Liver (tissue), 9 donors: ENCODE data around the gene C11orf24. TPM values are rescaled to one million over a fixed set of nuclear protein-coding genes. Genes with fewer than 3 reads are reported as not detected.

Source experiments
- DNase-seq: peaks from one replicate; pipeline ENCODE4 v3.0.0-alpha.2; 2017; ENCODE audit warnings: low spot score
- H3K27ac ChIP-seq, 2 donors: one replicate each; pipeline ENCODE4 v1.7.0; 2013; ENCODE audit warnings: inconsistent platforms in 2 of 2, low read length in 2 of 2, control low read depth in 1 of 2, low read depth in 1 of 2, mild to moderate bottlenecking in 1 of 2
- H3K27me3 ChIP-seq, 4 donors: one replicate each; pipeline versions ENCODE4 v1.6.1 to v1.7.0; 2013; ENCODE audit warnings: low read length in 3 of 4, inconsistent platforms in 1 of 4, mild to moderate bottlenecking in 1 of 4, moderate library complexity in 1 of 4; ENCODE audit not compliant: control insufficient read depth in 4 of 4, insufficient read depth in 4 of 4
- H3K36me3 ChIP-seq, 4 donors: one replicate each; pipeline versions ENCODE4 v1.6.1 to v1.7.0; 2013; ENCODE audit warnings: low read length in 3 of 4, mild to moderate bottlenecking in 3 of 4, low read depth in 1 of 4, moderate library complexity in 1 of 4; ENCODE audit not compliant: control insufficient read depth in 4 of 4, insufficient read depth in 3 of 4
- H3K4me1 ChIP-seq, 4 donors: one replicate each; pipeline versions ENCODE4 v1.6.1 to v1.7.0; 2013; ENCODE audit warnings: low read length in 3 of 4, mild to moderate bottlenecking in 3 of 4, moderate library complexity in 1 of 4; ENCODE audit not compliant: control insufficient read depth in 4 of 4, insufficient read depth in 4 of 4
- H3K4me3 ChIP-seq, 3 donors: one replicate each; pipeline versions ENCODE4 v1.6.1 to v1.7.0; 2013; ENCODE audit warnings: low read length in 3 of 3, control low read depth in 1 of 3, low read depth in 1 of 3, mild to moderate bottlenecking in 1 of 3
- H3K9ac ChIP-seq, 2 donors: one replicate each; pipeline ENCODE4 v1.7.0; 2013; ENCODE audit warnings: low read length in 2 of 2, mild to moderate bottlenecking in 2 of 2, moderate library complexity in 2 of 2, control low read depth in 1 of 2, low read depth in 1 of 2
- H3K9me3 ChIP-seq, 4 donors: one replicate each; pipeline versions ENCODE4 v1.6.1 to v1.7.0; 2013; ENCODE audit warnings: low read length in 3 of 4; ENCODE audit not compliant: control insufficient read depth in 4 of 4
- EGR1 ChIP-seq, 2 donors: IDR thresholded peaks; 2 replicates each; pipeline ENCODE4 v1.6.1; 2016 to 2018; ENCODE audit warnings: antibody characterized with exemption in 2 of 2, low read depth in 2 of 2
- FOXA2 ChIP-seq: IDR thresholded peaks from 2 replicates; pipeline ENCODE4 v1.6.1; 2016; ENCODE audit warnings: antibody characterized with exemption
- GABPA ChIP-seq, 2 donors: IDR thresholded peaks in 1 of 2; conservative IDR thresholded peaks in 1 of 2; 2 replicates each; pipeline ENCODE4 v1.6.1; 2016; ENCODE audit warnings: antibody characterized with exemption in 2 of 2, mild to moderate bottlenecking in 1 of 2, moderate library complexity in 1 of 2
- NR2F2 ChIP-seq: IDR thresholded peaks from 2 replicates; pipeline ENCODE4 v1.6.1; 2016; ENCODE audit warnings: antibody characterized with exemption
- RAD21 ChIP-seq, 2 donors: IDR thresholded peaks; 2 replicates each; pipeline ENCODE4 v1.6.1; 2016; ENCODE audit warnings: antibody characterized with exemption in 2 of 2, mild to moderate bottlenecking in 2 of 2
- RXRA ChIP-seq, 2 donors: IDR thresholded peaks; 2 replicates each; pipeline ENCODE4 v1.6.1; 2017 to 2018; ENCODE audit warnings: antibody characterized with exemption in 2 of 2, mild to moderate bottlenecking in 1 of 2
- SP1 ChIP-seq: IDR thresholded peaks from 2 replicates; pipeline ENCODE4 v1.6.1; 2018; ENCODE audit warnings: antibody characterized with exemption, mild to moderate bottlenecking
- TAF1 ChIP-seq: conservative IDR thresholded peaks from 2 replicates; pipeline ENCODE4 v1.6.1; 2016; ENCODE audit warnings: antibody characterized with exemption, mild to moderate bottlenecking
- YY1 ChIP-seq: IDR thresholded peaks from 2 replicates; pipeline ENCODE4 v1.6.1; 2016; ENCODE audit warnings: antibody characterized with exemption, mild to moderate bottlenecking
- WGBS: extraction: QIAGEN DNeasy Blood & Tissue Kit; methylation state at CpG from one replicate; pipeline ENCODE4 v1.1.7; 2013; 5-methylcytosine and 5-hydroxymethylcytosine counted together
- polyA plus RNA-seq, 2 donors: library from polyadenylated mRNA; stranded (reverse) in 1 of 2; unstranded in 1 of 2; fragments of 200-250 nt in 1 of 2; fragments of >200 nt in 1 of 2; fragmentation: Nextera tagmentation in 1 of 2; extraction: Ambion mirVana in 1 of 2; gene quantifications; one replicate each; pipeline versions ENCODE4 v1.2.1 to v1.2.3, GENCODE V29; 2013 to 2015
- total RNA-seq, 2 donors: library from RNA; depleted of rRNA; stranded (reverse); fragments of >200 nt; gene quantifications; one replicate each; pipeline ENCODE4 v1.2.3, GENCODE V29; 2014
- TF ChIP-seq, protein P1 (sequence below): fragments of 150-350 bp; IDR thresholded peaks from 2 replicates; pipeline ENCODE4 v1.5.1; 2017; ENCODE audit warnings: improper control_type of control experiment, low read depth, low read length; ENCODE audit not compliant: missing input control
- TF ChIP-seq, protein P2 (sequence below): IDR thresholded peaks from 2 replicates; pipeline ENCODE4 v1.6.1; 2016; ENCODE audit warnings: antibody characterized with exemption
- donor health status: healthy.
- donor health status: healthy.
- donor health status: healthy.
- donor health status: healthy.
- donor health status: healthy.

The C11orf24 gene
- total and polyA plus RNA-seq, 4 donors: 7.8 to 50.3 (median 32.0) TPM

DNA sequence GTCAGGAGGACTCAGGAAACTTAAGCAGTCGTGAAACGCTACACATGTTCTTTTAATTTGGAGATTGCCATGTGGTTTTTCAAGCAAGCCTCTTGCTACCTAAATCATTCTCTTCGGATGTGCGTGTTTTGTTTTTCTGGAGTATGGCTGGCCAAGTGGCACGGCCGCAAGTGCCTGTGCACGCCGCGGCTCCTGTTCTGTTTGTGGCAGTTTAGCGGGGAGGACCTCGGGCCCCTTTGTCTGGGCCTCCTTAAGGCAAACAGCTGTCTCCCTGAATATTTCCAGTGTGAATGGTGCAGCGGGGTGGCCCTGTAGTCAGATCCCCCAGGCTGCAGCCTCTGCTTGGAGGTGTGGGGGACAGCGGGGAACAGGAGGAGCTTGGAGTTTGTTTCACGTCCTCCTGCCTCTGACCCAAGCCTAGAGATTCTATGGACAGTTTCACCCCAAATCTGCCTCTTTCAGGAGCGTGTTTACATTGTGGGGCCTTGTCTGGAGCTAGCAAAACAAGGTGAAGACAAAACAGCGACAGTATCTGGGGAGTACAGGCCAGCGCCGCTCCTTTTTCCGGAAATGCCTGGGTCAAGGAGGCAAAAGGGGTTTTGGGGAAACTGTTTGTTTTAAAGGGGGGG is 41.9 kb upstream of the C11orf24 start:
- peak overlapping the region; percentile 80 to 92 for H3K9ac ChIP-seq
- 6% methylated on average over 19 of the region's 19 CpGs for WGBS
- H3K27ac ChIP-seq: peak overlapping the region; percentile 92 to 95
- H3K9me3 ChIP-seq: no peaks in the 10 kb centered on the region
- no peaks in the 10 kb centered on the region for H3K27me3 ChIP-seq
- H3K36me3 ChIP-seq: no peaks in the 10 kb centered on the region
- H3K4me3 ChIP-seq: peak overlapping the region; percentile 45 to 87 (median 87)
- DNase-seq: no peak
- TF ChIP-seq RXRA (IDR thresholded peaks at IDR 0.05) (peak in 1 of 2 donors; percentile 2), SP1 (no peak)
- H3K4me1 ChIP-seq: peaks cover 15 to 35% (median 27%) of the 10 kb centered on the region in 4 donors

DNA sequence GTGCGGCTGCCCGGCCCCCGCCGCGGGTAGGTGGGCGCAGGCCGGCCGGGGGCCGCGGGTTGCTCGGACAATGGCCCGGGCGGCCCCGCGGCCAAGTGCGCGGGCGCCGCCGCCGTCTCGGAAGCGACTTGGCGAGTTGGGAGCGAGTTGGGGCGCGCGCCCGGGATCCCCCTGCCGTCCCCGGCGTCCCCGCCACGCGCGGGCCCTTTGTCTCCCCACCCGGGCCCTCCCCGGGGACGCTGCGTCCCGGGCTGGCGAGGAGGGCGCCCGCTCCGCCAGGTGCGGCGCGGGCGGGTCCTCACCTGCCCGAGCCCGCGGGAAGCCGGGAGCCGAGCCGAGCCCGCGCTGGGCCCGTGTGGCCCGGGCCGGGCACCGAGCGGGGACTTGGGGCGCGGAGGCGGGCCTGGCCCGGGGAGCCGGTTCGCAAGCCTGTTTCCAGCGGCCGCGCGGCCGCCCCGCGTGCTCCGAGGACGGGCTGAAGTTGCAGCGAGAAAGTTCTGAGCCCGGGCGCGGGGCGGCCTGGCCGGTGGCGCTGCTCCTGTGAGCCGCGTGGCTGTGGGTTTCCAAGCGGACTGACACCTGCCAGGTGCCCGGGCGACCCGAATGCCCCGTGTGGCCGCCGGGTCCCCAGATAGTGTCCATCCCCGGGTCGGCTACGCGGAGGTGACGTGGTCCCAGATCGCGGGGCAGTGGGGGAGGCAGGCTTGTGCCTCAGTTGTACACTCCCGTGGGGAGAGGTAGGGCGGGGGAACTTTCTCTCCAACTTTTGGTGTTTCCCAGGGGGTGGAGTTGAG is 41.2 kb upstream of the C11orf24 start:
- H3K27ac ChIP-seq: peak overlapping the region; percentile 92 to 95
- H3K4me1 ChIP-seq: peaks cover 15 to 35% (median 25%) of the 10 kb centered on the region in 4 donors
- no peaks in the 10 kb centered on the region for H3K27me3 ChIP-seq
- no peaks in the 10 kb centered on the region for H3K36me3 ChIP-seq
- H3K9ac ChIP-seq: peak overlapping the region; percentile 80 to 92
- peak overlapping the region; percentile 45 to 87 (median 87) for H3K4me3 ChIP-seq
- TF ChIP-seq RAD21 (IDR thresholded peaks at IDR 0.05) (no peak), GABPA (IDR thresholded peaks at IDR 0.05 in 1 of 2, conservative IDR thresholded peaks at IDR 0.05 in 1 of 2) (no peak), FOXA2 (no peak), TAF1 (no peak), RXRA (IDR thresholded peaks at IDR 0.05) (no peak), EGR1 (IDR thresholded peaks at IDR 0.05; ENCODE audit: low read depth in 2 of 2) (no peak), YY1 (no peak), NR2F2 (no peak)
- no peak for DNase-seq
- H3K9me3 ChIP-seq: no peaks in the 10 kb centered on the region
- WGBS: under 1% methylated on average over 102 of the region's 102 CpGs

DNA sequence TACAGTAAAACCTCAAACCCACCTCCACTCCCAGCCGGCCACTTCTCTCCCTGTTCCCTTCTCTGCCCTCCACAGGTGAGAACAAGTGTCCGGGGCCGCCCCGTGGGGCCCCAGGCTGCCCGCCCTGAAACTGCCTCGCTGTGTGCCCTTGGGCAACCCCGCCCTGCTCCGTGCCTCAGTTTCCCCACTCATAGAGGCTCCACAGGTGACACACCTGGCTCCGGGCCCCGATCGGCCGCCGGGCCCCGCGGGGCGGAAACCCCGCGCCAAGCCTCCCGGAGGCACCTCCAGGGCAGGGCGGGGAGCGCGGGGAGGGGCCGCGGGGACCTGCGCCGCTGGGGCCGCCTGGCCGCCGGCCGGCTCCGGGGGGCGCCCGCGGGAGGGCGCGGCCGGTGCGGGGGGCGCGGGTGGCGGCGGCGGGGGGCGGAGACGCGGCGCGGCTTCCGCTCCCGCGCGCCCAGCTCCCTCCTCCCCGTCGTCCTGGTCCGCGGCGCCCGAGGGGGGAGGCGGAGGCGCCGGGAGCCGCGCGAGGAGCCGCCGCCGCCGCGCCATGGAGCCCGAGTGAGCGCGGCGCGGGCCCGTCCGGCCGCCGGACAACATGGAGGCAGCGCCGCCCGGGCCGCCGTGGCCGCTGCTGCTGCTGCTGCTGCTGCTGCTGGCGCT is 40.5 kb upstream of the C11orf24 start, which contains the start of gene LRP5:
TSS of gene LRP5 (plus strand) at position 475 of the 663 bp plus-strand sequence. CDS start at position 599, 124 bp downstream.
- Histone ChIP-seq H3K9ac (peak within 1 kb of the TSS; percentile 80 to 92), H3K4me1 (peaks cover 13 to 31% (median 21%) of the 10 kb centered on the region in 4 donors), H3K9me3 (no peaks in the 10 kb centered on the region), H3K36me3 (no peaks in the 10 kb centered on the region), H3K27ac (peak within 1 kb of the TSS; percentile 92 to 95), H3K27me3 (no peaks in the 10 kb centered on the region), H3K4me3 (peak within 1 kb of the TSS; percentile 45 to 87 (median 87))
- TF ChIP-seq SP1 (no peak), YY1 (no peak)
- TF ChIP-seq, protein P1, sequence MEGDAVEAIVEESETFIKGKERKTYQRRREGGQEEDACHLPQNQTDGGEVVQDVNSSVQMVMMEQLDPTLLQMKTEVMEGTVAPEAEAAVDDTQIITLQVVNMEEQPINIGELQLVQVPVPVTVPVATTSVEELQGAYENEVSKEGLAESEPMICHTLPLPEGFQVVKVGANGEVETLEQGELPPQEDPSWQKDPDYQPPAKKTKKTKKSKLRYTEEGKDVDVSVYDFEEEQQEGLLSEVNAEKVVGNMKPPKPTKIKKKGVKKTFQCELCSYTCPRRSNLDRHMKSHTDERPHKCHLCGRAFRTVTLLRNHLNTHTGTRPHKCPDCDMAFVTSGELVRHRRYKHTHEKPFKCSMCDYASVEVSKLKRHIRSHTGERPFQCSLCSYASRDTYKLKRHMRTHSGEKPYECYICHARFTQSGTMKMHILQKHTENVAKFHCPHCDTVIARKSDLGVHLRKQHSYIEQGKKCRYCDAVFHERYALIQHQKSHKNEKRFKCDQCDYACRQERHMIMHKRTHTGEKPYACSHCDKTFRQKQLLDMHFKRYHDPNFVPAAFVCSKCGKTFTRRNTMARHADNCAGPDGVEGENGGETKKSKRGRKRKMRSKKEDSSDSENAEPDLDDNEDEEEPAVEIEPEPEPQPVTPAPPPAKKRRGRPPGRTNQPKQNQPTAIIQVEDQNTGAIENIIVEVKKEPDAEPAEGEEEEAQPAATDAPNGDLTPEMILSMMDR: no peak
- TF ChIP-seq, protein P2, sequence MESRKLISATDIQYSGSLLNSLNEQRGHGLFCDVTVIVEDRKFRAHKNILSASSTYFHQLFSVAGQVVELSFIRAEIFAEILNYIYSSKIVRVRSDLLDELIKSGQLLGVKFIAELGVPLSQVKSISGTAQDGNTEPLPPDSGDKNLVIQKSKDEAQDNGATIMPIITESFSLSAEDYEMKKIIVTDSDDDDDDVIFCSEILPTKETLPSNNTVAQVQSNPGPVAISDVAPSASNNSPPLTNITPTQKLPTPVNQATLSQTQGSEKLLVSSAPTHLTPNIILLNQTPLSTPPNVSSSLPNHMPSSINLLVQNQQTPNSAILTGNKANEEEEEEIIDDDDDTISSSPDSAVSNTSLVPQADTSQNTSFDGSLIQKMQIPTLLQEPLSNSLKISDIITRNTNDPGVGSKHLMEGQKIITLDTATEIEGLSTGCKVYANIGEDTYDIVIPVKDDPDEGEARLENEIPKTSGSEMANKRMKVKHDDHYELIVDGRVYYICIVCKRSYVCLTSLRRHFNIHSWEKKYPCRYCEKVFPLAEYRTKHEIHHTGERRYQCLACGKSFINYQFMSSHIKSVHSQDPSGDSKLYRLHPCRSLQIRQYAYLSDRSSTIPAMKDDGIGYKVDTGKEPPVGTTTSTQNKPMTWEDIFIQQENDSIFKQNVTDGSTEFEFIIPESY: no peak
- WGBS: 5% methylated on average over 82 of the region's 85 CpGs
- DNase-seq: no peak
